Prostate gland (tissue), 2 donors: ENCODE results near the gene CLEC4A.

Experiments used
- POLR2A ChIP-seq: fragments of 450-650 bp; IDR thresholded peaks from one replicate; pipeline ENCODE4 v1.6.1; 2016; ENCODE audit warnings: antibody characterized with exemption, mild to moderate bottlenecking
- POLR2AphosphoS5 ChIP-seq: sonication (generic); formaldehyde crosslinking; IDR thresholded peaks from one replicate; pipeline ENCODE4 v1.6.1; 2017; ENCODE audit warnings: antibody characterized with exemption
- TF ChIP-seq, protein P1 (sequence below), 4 experiments: fragments of 200-600 bp in 2 of 4; fragments of 450-650 bp in 2 of 4; sonication (generic) in 2 of 4; IDR thresholded peaks; 1 replicate in 3 of 4; 2 replicates in 1 of 4; pipeline ENCODE4 v1.5.1; 2016 to 2019; ENCODE audit warnings: antibody characterized with exemption in 4 of 4, mild to moderate bottlenecking in 2 of 4, moderate library complexity in 2 of 4

GRCh38 chr12:8157484-8158198 lies 34.2 kb downstream of the CLEC4A start:
- TF ChIP-seq POLR2AphosphoS5, result no peak
- TF ChIP-seq POLR2A, result no peak
- TF ChIP-seq, protein P1, sequence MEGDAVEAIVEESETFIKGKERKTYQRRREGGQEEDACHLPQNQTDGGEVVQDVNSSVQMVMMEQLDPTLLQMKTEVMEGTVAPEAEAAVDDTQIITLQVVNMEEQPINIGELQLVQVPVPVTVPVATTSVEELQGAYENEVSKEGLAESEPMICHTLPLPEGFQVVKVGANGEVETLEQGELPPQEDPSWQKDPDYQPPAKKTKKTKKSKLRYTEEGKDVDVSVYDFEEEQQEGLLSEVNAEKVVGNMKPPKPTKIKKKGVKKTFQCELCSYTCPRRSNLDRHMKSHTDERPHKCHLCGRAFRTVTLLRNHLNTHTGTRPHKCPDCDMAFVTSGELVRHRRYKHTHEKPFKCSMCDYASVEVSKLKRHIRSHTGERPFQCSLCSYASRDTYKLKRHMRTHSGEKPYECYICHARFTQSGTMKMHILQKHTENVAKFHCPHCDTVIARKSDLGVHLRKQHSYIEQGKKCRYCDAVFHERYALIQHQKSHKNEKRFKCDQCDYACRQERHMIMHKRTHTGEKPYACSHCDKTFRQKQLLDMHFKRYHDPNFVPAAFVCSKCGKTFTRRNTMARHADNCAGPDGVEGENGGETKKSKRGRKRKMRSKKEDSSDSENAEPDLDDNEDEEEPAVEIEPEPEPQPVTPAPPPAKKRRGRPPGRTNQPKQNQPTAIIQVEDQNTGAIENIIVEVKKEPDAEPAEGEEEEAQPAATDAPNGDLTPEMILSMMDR (IDR thresholded peaks at IDR 0.05), result no peak
